GM18520 (cell line): Measurements from ENCODE around the gene LLPH.

ENCODE experiments used
- ATAC-seq: cut with Tn5 transposase; IDR thresholded peaks from one replicate; pipeline ENCODE4 v1.9.1; 2021; ENCODE audit not compliant: unreplicated experiment

Gene LLPH

DNA sequence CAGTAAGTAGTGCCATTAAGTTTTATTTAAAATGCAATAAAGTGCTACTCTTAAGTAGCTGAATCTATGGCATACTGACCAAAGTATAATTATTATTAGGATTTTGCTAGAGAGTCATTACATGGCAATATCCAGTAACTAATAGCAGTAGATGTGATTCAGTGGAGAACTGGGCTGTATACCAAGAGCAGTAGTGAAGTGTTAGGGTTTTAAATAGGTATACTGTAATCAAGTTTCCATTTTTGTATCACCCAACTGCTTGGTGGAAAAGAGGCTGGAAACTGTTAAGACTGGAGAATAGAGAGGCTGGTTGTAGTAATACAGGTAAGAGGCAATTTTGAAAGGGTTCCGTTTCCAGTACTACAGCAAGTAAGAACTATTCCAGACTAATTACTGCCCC, 13.3 kb upstream of the LLPH start:
- no peak for ATAC-seq

DNA sequence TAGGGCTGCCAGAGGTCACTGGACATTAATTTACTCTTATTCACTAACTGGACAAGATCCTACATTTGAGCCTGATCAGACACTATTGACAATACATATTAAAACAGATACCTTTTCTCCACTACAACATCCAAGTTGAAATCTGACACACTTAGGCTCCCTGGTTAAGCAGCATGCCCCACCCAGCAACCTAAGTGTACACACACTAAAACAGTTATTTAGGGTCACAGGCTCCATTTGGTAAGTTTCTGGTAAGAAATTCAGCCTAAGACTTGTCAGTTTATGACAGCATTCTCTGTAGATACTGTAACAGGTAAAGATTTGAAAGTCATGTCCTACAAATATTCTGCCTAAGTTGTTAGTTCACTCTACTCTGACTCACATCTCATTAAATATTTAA, 12.3 kb upstream of the LLPH start:
- ATAC-seq = no peak

DNA sequence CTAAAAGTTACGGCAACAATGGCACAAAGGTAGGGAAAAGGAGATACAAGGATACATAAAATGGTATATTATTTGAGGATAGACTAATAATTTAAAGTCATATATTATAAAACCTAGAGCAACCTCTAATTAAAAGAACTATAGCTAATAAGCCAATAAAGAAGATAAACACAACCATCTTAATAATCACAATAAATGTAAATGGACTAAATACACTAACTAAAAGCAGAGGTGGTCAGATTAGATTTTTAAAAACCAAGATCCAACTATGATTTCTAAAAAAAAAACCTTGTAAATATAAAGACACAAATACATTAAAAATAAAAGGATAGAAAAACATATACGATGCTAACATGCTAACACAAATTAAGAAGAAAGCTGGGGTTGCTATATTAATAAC, 10.7 kb upstream of the LLPH start:
- ATAC-seq = no peak

DNA sequence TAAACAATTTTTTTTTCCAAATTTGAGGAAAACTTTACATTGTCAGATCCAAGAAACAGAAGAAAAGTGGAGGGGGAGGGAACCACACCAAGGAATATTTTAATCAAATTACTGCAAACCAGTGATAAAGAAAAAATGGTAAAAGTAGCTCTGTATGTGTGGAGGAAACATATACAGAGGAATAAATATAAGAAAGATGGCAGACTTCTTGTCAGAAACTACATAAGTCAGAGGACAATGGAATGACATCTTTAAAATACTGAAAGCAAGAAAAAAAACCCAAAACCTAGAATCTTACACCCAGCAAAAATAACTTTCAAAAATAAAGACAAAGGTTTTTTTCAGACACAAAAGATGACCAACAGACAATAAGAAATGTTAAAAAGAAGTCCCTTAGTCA, 10.2 kb upstream of the LLPH start:
- no peak for ATAC-seq

DNA sequence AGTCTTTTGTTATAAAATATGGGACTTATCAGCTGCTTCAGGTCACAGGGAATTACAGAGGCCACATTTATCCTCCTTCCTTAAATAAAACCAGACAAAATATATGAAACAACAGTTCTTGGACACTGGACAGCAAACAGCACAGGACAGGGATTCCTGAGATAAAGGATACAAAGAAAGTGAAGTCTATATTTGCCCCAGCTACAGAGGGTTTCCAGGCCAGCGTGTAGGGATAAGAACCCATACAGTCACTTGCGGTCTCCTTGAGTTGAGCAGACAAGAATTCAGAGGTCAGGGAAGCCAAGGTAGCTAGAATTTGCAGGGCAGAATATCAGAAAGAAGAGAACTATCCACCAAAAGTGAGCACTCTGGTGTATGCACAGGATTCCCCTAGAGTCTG, 8.8 kb upstream of the LLPH start:
- ATAC-seq = no peak

DNA sequence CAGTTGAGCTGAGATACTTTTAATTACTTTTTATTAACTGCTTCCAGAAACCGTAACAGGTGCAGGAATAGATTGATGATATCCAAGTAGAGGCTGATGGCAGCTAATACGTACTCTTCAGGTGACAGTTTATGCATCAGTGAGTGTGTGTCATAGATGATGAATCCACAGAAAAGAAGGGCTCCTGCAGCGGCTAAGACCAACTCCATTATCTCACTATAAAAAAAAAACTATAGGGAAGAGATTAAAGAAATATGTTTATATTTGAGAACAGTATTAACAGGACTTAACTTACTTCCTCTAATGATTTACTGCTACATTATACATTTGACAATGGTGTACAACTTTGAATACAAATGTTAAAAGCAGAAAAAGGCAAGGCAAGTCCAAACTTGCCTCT, 7.4 kb upstream of the LLPH start:
- no peak for ATAC-seq

DNA sequence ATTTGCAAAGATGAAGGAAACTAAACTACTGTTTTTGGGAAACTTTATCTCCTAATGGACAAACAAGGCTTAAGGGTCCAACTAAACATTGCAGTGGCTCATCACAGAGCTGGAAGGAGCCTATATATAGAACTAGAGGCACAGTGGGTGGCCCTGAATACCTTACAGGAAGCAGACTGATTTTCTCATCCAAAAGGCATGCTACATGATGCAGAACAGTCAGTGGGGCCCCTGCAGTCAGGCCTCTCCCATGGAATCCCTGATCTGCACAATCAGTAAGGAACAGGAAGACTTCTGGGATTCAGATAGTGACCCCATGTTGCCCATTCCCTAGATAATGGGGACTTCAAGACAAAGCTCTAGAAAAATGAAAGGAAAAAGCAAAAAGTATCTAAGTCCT, 1.9 kb upstream of the LLPH start:
- ATAC-seq = no peak

DNA sequence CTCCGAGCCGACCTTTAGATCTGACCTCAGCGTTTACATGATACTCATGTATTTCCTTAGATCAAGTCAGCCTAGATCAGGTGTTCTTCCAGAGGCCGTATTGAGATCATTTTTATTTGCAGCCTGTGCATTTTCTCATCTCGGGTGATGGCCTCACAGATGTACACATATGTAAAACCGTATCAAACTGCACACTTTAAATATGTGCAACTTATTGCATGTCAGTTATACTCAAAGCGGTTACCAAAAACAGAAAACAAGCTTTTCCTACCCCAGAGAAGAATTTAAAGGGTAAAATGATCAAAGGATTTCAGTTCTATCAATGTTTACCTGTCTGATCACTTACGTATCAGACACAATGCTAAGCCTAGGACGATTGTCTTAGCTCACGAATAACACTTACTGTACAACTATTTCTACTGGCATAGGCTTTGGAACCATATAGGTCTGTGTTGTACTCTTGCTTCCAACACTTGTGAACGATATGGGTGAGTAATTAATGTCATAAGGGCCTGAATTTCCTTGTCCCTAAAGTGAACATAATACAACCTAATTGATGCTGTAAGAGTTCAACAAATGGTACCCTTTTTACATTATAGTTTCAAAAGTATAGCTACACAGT, 628 bp upstream of the LLPH start:
- ATAC-seq = no peak

DNA sequence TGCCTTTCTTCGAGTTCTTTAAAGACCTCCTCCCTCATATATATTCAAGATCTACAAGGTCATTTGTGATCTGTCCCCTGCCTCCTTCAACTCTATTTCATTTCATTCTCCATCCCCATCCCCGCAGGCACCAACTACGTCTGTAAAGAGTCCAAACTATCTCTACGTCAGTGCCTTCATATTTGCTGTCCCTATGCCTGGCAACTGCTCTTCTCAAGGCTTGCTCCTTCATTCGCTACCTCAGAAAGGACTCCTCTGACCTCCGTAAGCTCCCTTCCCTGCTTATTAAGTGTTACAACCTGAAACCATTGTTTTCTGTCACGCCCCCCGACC, 650 bp downstream of the LLPH start:
- no peak for ATAC-seq

DNA sequence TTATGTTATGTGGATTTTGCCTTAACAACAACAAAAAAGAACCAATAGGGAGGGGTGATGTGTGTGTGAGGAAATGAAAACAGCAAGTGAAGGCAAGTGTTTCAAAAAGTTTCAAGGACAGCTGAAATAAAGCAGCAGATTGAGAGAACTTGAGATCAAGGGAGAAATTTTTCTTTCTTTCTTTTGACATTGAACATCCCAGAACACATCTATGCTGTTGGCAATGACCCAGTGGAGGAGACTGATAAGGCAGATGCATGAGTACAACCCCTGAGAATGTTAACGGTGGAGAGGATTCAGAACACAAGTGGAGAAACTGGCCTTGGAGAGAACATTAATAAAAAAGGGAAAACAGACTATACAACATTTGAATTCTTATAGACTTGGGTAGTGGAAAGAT, 2.9 kb downstream of the LLPH start:
- ATAC-seq = no peak

DNA sequence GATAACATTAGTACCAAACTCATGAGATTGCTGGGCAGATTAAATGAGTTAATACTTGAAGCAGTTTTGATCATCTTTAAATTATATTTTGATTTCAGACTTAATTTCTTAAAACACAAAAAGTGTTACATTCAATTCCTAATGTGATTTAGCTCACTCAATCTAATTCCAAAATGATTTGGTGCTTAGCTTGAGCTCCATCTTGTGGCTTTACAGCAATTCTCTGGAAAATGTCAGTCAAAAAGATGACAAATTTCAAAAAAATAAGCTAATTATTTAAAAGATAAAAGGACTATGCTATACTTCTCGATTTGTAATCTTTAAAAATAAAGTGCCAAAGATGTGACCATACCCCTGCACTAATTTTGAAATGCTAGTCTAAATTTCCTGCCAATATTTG, 10.1 kb downstream of the LLPH start:
- no peak for ATAC-seq

DNA sequence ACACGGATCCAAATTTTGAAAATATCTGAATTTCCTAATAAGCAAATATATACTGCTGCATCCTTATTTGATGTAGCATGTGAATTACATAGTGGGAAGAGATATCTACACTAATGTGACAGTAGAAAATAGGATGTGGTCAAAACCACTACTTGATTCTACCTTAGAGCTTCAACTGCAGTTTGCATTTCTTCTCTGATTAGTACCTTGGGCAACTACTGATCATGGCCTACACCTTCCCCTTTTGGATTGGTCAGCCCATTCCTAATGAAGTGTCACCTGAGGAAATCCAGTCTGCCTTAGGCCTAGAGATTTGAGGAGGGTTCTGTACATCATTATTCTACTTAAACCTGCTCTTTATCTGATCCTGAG, 10.7 kb downstream of the LLPH start:
- no peak for ATAC-seq

DNA sequence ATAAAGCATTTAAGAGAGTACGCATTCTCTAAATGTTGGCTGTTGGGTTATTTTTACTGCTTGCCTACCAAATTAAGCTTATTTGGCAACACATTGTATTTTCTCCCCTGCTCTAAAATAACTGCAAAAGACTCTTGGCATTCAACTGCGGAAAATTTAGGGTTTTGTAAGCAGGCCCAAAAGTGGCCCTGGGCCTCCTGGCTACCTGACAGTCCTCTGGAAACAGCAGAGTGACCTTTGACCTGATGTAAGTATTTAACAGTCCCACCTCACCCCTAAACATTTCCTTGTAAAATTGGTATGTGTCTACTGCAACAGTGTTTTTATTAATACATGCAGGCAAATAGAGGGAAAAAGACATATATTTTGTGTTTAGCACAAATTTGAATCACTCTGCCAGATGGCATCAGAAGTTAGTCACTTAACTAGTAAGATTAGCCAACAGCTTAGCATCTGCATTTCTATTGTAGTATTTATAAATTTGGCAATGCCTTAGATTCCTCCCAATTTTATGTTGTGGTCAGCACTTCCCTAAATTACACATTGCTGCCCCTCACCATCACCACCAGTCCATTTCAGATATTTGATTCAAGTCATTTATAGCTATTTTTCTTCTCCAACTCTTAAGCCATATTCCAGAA, 11.2 kb downstream of the LLPH start:
- ATAC-seq = no peak

DNA sequence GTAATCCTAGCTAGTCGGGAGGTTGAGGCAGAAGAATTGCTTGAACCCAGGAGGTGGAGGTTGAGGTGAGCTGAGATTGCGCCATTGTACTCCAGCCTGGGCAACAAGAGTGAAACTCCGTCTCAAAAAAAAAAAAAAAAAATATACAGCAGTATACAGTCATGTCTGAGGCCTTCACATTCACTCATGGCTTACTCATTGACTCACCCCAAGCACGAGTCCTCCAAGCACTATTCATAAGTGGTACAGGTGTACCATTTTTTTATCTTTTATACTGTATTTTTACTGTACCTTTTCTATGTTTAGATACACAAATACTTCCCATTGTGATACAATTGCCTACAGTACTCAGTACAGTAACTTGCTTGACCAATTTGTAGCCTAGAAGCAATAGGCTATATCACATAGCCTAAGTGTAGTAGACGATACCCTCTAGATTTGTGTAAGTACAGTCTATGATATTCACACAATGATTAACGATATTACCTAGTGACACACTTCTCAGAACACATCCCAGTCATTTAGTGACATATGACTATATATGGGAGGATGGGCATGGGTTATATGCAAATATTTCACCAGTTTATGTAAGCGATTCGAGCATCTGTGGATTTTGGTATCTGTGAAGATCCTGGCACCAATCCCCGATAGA, 12.2 kb downstream of the LLPH start:
- no peak for ATAC-seq

DNA sequence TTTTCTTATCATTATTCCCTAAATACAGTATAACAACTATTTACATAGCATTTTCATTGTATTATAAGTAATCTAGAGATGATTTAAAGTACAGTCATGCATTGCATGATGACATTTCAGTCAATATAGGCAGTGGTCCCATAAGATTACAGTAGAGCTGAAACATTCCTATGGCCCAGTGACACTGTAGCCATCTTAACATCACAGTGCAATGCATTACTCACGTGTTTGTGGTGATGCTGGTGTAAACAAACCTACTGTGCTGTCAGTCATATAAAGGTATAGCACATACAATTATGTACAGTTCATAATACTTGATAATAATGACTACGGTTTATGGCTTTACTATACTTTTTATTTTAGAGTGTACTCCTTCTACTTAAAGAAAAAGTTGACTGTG, 13.3 kb downstream of the LLPH start:
- no peak for ATAC-seq

DNA sequence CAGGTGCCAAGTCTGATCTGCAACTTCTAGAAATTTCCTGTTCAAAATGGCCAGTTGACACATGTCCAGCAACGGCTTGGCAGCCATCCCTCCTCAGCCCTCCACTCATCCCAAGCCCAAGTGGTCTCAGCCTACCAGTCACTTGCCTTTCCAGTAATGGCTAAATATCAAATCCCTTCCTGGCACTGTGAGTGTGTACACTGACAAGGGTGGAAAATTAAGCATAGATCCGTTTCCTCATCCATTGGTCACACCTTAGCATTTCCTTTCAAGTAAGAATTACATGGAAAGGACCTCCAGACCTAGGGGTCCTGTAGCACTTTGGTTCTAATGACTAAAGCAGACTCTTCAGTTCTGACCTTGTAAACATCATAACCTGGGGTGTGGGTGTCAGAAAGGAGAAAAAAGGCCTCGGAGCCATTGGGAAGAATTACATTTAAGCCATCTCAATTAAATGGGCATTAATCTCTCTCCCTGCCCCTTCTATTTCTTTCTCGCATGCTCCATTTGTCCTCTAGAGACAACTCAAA, 15.4 kb downstream of the LLPH start:
- ATAC-seq = no peak

DNA sequence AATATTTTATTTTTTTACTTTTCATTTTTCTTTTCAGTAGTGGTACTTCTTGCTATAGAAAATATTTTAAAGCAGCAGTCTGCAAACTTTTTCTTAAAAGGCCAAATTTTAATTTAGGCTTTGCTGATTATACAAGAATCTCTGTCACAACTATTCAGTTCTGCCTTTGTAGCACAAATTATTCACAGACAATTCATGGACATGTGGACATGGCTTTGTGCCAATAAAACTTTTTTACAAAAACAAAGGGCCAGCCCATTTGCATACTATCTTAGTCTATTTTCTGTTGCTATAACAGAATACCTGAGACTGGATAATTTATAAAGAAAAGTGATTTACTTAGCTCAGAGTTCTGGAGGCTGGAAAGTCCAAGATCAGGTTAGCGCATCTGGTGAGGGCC, 17.1 kb downstream of the LLPH start:
- no peak for ATAC-seq

DNA sequence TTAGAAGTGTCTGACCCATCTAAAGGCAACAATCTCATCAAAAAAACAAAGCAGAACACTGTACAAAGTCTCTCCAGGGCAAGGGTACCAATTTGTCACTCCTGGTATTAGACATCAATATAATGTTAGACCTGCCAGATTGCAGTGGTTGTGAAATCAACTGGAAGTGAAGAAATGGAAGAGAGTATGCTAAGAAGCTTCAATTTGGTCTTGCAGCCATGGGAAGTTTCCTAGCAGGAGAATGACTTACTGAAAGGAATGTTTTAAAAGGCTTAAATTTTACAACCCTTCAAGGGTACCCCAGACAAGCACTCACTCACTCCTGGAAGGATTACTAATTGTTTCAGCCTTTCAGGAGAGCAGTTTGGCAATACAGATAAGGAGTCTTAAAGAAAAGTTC, 18.9 kb downstream of the LLPH start:
- ATAC-seq = no peak

DNA sequence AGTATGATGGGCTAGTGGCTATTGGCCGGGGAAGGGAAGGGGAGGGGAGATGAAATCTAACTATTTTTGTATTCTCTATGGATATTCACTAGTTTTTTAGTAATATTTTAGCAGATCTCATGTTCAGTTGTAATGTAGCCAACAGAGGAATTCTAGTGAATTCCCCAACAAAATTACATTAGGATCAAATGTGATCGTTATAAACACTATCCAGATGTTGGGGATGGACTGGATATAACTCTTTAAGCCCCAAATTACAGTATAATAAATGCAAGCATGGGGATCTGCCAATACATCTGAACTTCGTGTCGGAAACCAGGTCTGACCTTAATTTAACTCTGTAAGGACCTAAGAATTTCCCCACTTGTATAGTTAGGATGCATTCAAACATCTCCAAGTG, 21.5 kb downstream of the LLPH start:
- no peak for ATAC-seq

DNA sequence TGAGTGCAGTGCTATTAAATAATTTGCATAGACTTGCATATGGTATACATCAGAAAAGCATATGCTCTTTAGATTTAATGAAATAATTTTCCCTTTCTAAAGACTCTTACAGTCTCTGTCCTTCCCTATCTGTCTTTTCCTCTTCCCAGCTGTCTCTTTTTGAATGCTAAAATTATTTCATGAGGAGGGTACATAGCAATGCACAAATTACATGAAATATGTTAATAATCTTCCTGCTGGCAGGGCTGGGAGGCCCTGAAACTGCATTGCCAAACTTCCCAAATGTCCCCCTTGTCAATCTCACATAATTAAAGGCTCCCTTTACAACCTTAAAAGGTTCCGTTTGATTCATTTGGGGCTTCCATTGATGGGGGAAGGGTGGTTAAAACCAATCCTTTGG, 22.2 kb downstream of the LLPH start:
- no peak for ATAC-seq

DNA sequence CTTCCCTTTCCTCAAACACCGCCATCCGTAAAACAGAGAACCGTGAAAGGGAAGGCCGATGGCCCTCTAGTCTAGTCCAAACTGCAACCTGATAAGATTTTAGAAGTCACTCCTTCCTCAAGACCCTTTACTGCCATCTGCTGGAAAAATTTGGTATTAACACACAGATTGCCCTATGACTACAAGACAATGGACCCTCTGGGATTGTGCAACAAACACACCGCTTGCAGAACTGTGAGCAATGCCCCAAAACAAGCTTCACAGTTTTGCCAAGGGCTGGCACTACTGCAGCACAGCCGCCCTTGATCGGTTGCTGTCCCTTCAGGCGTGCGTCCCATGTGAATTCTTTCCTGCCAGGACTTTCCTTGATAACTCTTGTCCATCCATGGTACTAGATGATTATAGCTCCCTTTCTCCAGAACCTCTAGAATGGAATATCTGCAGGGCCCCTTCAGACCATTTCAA, 23.1 kb downstream of the LLPH start:
- ATAC-seq = peak; percentile 76

DNA sequence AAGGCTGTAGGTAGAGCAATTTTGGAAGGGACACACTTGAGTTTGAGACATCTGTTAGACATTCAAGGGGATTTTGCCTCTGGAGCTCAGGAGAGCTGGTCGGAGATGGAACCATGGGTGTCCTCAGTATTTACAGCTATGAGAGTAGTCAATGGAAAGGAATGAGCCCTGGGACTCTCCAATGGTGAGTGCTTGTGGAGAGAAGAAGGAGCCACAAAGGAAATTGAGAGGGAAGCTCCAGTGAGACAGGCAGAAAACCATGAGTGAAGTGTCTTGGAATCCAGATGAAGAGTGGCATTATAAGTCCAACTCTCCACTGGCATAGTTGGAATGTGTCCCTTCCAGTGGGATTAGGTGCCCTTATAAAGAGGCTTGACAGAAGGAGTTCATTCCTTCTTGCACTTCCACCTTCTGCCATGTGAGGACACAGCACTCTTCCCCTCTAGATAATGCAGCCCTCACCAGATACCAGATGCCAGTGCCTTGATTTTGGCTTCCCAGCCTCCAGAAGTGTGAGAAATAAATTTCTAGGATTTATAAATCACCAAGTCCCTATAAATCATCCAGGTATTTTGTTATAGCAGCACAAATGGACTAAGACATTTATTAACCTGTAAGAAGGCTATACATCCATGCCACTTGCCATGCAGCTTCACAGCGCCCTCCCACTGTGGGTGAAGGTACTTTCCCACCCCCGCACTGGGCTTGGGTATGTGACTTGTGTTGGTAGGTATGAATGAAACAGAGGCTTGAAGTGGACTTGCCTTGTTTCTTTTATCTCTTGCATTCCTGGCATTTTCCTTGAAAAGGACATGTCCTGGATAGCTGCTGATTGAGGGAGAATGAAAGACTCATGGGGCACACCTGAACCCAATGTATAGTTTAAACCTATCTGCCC, 27.3 kb downstream of the LLPH start:
- ATAC-seq = no peak
